ENCODE results near the gene ASPRV1. TPM values are rescaled to one million over a fixed set of nuclear protein-coding genes. Genes with fewer than 3 reads are reported as not detected.

Gene ASPRV1
- polyA plus RNA-seq, 1 of the 3 experiments (the other 2 are of a cell fraction), result 0.20 TPM

- H3K4me1 ChIP-seq (ENCODE audit: control insufficient read depth in 1 of 2, insufficient read depth in 2 of 2, low read depth in 1 of 2, low read length in 1 of 2), result peaks cover 0 to 3% of the 10 kb centered on the region in 2 experiments; a peak in 1 of 4 replicates
- no peaks in the 10 kb centered on the region for H3K27me3 ChIP-seq (ENCODE audit: insufficient read depth)
- H3K9ac ChIP-seq, result no peak overlapping the region
- H2AFZ ChIP-seq (ENCODE audit: low read depth), result no peak overlapping the region
- H4K20me1 ChIP-seq (ENCODE audit: insufficient read depth), result no peaks in the 10 kb centered on the region
- ChIA-PET POLR2A (no interaction called here), CTCF (no interaction called here)
- no peak overlapping the region for H3K27ac ChIP-seq (ENCODE audit: low read depth in 2 of 2, low read length in 1 of 2)
- DNase-seq, result no peak
- no peak overlapping the region for H3K4me3 ChIP-seq (ENCODE audit: low read depth in 2 of 2, low read length in 1 of 2)
- WGBS (ENCODE audit: low lambda C conversion rate), result 61% methylated on average over 4 of the region's 4 CpGs
- no peaks in the 10 kb centered on the region for H3K36me3 ChIP-seq (replicated peaks in 1 of 2; ENCODE audit: control insufficient read depth in 1 of 2, insufficient read depth in 2 of 2, low read length in 1 of 2)
- H3K4me2 ChIP-seq, result no peak overlapping the region
- H3F3A ChIP-seq (replicated peaks; ENCODE audit: insufficient read depth), result no peaks in the 10 kb centered on the region
- H3K9me3 ChIP-seq, result no peaks in the 10 kb centered on the region
- H3K9me2 ChIP-seq, result no peaks in the 10 kb centered on the region
- H3K79me2 ChIP-seq (ENCODE audit: insufficient read depth), result no peaks in the 10 kb centered on the region
- TF ChIP-seq CTCF (IDR thresholded peaks at IDR 0.05) (no peak), JUND (IDR thresholded peaks at IDR 0.05) (no peak)
Observed at GRCh38 chr2:69973335-69973735, 11.9 kb upstream of the ASPRV1 start.

GRCh38 chr2:69972822-69973221 lies 11.4 kb upstream of the ASPRV1 start:
- no peaks in the 10 kb centered on the region for H3K79me2 ChIP-seq (ENCODE audit: insufficient read depth)
- TF ChIP-seq FOXJ3 (CRISPR knock-in tag; IDR thresholded peaks at IDR 0.05) (no peak), TCF12 (IDR thresholded peaks at IDR 0.05) (no peak), JUND (IDR thresholded peaks at IDR 0.05) (no peak), FOSL2 (IDR thresholded peaks at IDR 0.05; ENCODE audit: borderline replicate concordance, low read depth) (no peak), GATA2 (CRISPR knock-in tag; IDR thresholded peaks at IDR 0.05) (no peak), RFX5 (IDR thresholded peaks at IDR 0.05; ENCODE audit: low read length) (no peak), USF2 (IDR thresholded peaks at IDR 0.05; ENCODE audit: borderline replicate concordance, low read depth, low read length) (no peak), YY1 (IDR thresholded peaks at IDR 0.05; ENCODE audit: low read depth) (no peak), TAF1 (IDR thresholded peaks at IDR 0.05; ENCODE audit: borderline replicate concordance, low read depth, low read length) (no peak), REST (IDR thresholded peaks at IDR 0.05; ENCODE audit: low read depth, low read length) (no peak), ZBTB33 (IDR thresholded peaks at IDR 0.05; ENCODE audit: borderline replicate concordance, low read depth) (no peak), RCOR1 (IDR thresholded peaks at IDR 0.05; ENCODE audit: low read length) (no peak), FOXM1 (IDR thresholded peaks at IDR 0.05; ENCODE audit: low read depth) (no peak), NRF1 (IDR thresholded peaks at IDR 0.05; ENCODE audit: low read depth, low read length) (no peak), EP300 (IDR thresholded peaks at IDR 0.05; ENCODE audit: borderline replicate concordance in 1 of 2, low read depth in 1 of 2, low read length in 1 of 2) (no peak), TEAD4 (IDR thresholded peaks at IDR 0.05; ENCODE audit: borderline replicate concordance, insufficient read depth) (no peak), GABPA (IDR thresholded peaks at IDR 0.05; ENCODE audit: low read depth) (no peak), USF1 (IDR thresholded peaks at IDR 0.05; ENCODE audit: borderline replicate concordance, low read depth) (no peak), RXRA (IDR thresholded peaks at IDR 0.05; ENCODE audit: borderline replicate concordance, low read depth) (no peak)
- no peak overlapping the region for H3K9ac ChIP-seq
- ChIA-PET POLR2A (interaction anchor here (0.6 kb wide), 1 partner anchor 151 kb away, joined by 4 read pairs; no protein-coding TSS in a partner anchor), CTCF (no interaction called here)
- no peak overlapping the region for H2AFZ ChIP-seq (ENCODE audit: low read depth)
- 55% methylated on average over 1 of the region's 1 CpG for WGBS (ENCODE audit: low lambda C conversion rate)
- no peak overlapping the region for H3K27ac ChIP-seq (ENCODE audit: low read depth in 2 of 2, low read length in 1 of 2)
- DNase-seq, result no peak
- no peak overlapping the region for H3K4me2 ChIP-seq
- no peaks in the 10 kb centered on the region for H3K27me3 ChIP-seq (ENCODE audit: insufficient read depth)
- no peaks in the 10 kb centered on the region for H3K36me3 ChIP-seq (replicated peaks in 1 of 2; ENCODE audit: control insufficient read depth in 1 of 2, insufficient read depth in 2 of 2, low read length in 1 of 2)
- H3K4me3 ChIP-seq (ENCODE audit: low read depth in 2 of 2, low read length in 1 of 2), result no peak overlapping the region
- no peaks in the 10 kb centered on the region for H3K9me3 ChIP-seq
- H4K20me1 ChIP-seq (ENCODE audit: insufficient read depth), result no peaks in the 10 kb centered on the region
- peaks cover 0 to 3% of the 10 kb centered on the region in 2 experiments; a peak in 1 of 4 replicates for H3K4me1 ChIP-seq (ENCODE audit: control insufficient read depth in 1 of 2, insufficient read depth in 2 of 2, low read depth in 1 of 2, low read length in 1 of 2)
- no peaks in the 10 kb centered on the region for H3K9me2 ChIP-seq
- no peaks in the 10 kb centered on the region for H3F3A ChIP-seq (replicated peaks; ENCODE audit: insufficient read depth)
